ENCODE measurements around the gene DENND4A. TPM values are rescaled to one million over a fixed set of nuclear protein-coding genes. Genes with fewer than 3 reads are reported as not detected.

The DENND4A gene
- total RNA-seq, 4 donors from 2014 or later, result 16.6 to 70.1 (median 24.5) TPM

DNA sequence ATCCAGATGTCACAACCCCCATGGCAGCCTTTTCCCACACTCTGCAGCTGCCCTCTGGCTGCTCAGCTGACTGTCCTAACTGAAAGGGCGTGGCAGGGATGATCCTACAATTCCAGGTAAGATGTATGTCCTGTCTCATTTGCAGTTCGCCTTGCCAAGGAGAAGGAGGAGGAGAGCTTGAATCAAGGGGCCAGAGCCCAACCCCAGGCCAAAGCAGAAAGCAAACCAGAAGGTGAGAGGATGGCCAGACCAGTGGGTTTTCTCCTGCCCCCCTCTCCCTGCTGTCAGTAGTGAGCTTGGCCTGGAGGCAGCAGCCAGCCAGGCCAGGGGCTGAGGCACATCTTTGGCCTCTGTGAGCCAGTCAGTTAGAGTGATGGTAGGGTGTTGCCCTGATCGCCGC lies 147.8 kb downstream of the DENND4A start:
- no peaks in the 10 kb centered on the region for H3K36me3 ChIP-seq
- TF ChIP-seq, protein P1, sequence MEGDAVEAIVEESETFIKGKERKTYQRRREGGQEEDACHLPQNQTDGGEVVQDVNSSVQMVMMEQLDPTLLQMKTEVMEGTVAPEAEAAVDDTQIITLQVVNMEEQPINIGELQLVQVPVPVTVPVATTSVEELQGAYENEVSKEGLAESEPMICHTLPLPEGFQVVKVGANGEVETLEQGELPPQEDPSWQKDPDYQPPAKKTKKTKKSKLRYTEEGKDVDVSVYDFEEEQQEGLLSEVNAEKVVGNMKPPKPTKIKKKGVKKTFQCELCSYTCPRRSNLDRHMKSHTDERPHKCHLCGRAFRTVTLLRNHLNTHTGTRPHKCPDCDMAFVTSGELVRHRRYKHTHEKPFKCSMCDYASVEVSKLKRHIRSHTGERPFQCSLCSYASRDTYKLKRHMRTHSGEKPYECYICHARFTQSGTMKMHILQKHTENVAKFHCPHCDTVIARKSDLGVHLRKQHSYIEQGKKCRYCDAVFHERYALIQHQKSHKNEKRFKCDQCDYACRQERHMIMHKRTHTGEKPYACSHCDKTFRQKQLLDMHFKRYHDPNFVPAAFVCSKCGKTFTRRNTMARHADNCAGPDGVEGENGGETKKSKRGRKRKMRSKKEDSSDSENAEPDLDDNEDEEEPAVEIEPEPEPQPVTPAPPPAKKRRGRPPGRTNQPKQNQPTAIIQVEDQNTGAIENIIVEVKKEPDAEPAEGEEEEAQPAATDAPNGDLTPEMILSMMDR (IDR thresholded peaks at IDR 0.05), result no peak
- no peak for TF ChIP-seq POLR2A (IDR thresholded peaks at IDR 0.05)
- H3K9me3 ChIP-seq, result no peaks in the 10 kb centered on the region
- no peaks in the 10 kb centered on the region for H3K4me1 ChIP-seq
- H3K4me3 ChIP-seq, result no peak overlapping the region
- no peak for DNase-seq
- no peaks in the 10 kb centered on the region for H3K27me3 ChIP-seq
- no peak overlapping the region for H3K27ac ChIP-seq

GRCh38 chr15:65642594-65642993 lies 149.5 kb downstream of the DENND4A start:
- Histone ChIP-seq H3K27ac (no peak overlapping the region), H3K27me3 (no peaks in the 10 kb centered on the region), H3K36me3 (no peaks in the 10 kb centered on the region), H3K4me1 (no peaks in the 10 kb centered on the region), H3K4me3 (no peak overlapping the region), H3K9me3 (no peaks in the 10 kb centered on the region)
- TF ChIP-seq, protein P1 (IDR thresholded peaks at IDR 0.05), result no peak
- TF ChIP-seq POLR2A (IDR thresholded peaks at IDR 0.05), result no peak
- no peak for DNase-seq

DNA sequence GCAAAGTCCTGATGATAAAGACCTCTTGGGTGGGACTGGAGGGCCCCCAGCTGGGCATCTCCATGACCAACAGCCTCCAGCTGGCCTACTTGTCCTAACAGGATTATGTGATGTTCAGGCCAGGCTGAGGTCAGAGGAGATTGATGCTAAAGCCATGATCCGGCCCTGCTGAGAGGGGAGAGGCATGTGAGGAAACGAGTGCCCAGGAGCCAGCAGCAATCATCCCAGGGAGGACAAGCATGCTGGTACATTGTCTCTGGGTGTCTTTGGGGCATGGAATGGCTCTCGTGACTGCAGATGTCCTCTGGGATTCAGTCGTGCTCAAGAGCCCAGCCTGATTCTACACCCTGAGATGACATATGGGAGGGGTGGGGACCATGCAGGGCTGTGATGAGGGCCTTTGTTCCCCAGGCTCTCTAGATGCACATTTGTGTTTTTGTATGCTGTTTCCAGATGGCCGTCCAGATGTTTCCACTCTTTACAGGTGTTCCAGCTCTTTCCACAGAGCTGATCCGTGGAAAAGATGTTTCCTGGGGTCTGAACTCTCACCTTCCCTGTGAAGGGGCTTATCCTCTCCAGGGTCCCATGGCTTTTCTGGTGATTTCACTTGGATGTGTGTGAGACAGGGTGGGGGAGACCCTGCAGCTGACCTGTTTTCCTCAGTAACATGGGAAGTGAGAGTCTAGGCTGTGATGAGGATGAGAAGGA lies 150.2 kb downstream of the DENND4A start:
- Histone ChIP-seq H3K4me3 (no peak overlapping the region), H3K36me3 (no peaks in the 10 kb centered on the region), H3K27me3 (no peaks in the 10 kb centered on the region), H3K4me1 (no peaks in the 10 kb centered on the region), H3K9me3 (no peaks in the 10 kb centered on the region), H3K27ac (no peak overlapping the region)
- no peak for DNase-seq
- no peak for TF ChIP-seq POLR2A (IDR thresholded peaks at IDR 0.05)
- TF ChIP-seq, protein P1 (IDR thresholded peaks at IDR 0.05), result no peak

GRCh38 chr15:65639509-65639908 lies 152.6 kb downstream of the DENND4A start:
- Histone ChIP-seq H3K4me3 (no peak overlapping the region), H3K27ac (no peak overlapping the region), H3K9me3 (no peaks in the 10 kb centered on the region), H3K27me3 (no peaks in the 10 kb centered on the region), H3K4me1 (no peaks in the 10 kb centered on the region), H3K36me3 (no peaks in the 10 kb centered on the region)
- TF ChIP-seq, protein P1 (IDR thresholded peaks at IDR 0.05), result no peak
- TF ChIP-seq POLR2A (IDR thresholded peaks at IDR 0.05), result no peak
- no peak for DNase-seq

- Histone ChIP-seq H3K4me3 (no peak overlapping the region), H3K36me3 (no peaks in the 10 kb centered on the region), H3K27ac (no peak overlapping the region), H3K9me3 (no peaks in the 10 kb centered on the region), H3K4me1 (no peaks in the 10 kb centered on the region), H3K27me3 (no peaks in the 10 kb centered on the region)
- TF ChIP-seq, protein P1 (IDR thresholded peaks at IDR 0.05), result peak; percentile 61 to 92 (median 82)
- TF ChIP-seq POLR2A (IDR thresholded peaks at IDR 0.05), result no peak
- DNase-seq, result peak in 1 of 3 donors; percentile 51
Measured at GRCh38 chr15:65638681-65639089, 153.4 kb downstream of the DENND4A start.
